GM19043 (cell line): ENCODE data around the gene TECTA.

Experiments used
- ATAC-seq: cut with Tn5 transposase; IDR thresholded peaks from one replicate; pipeline ENCODE4 v1.9.1; 2021; ENCODE audit warnings: low read depth; ENCODE audit not compliant: unreplicated experiment

TECTA gene

GRCh38 chr11:121100943-121101342, at the start of gene TECTA:
TECTA (plus strand) TSS chr11:121101243; CDS start chr11:121102666, 1,423 bp downstream.
- no peak for ATAC-seq

- ATAC-seq: no peak
Measured at GRCh38 chr11:121053244-121053643, 47.8 kb upstream of the TECTA start.

- ATAC-seq: no peak
Measured at GRCh38 chr11:121054266-121054665, 46.8 kb upstream of the TECTA start.

- no peak for ATAC-seq
Measured at GRCh38 chr11:121055076-121055475, 46.0 kb upstream of the TECTA start.

GRCh38 chr11:121057922-121058321, 43.1 kb upstream of the TECTA start:
- ATAC-seq: no peak

- ATAC-seq: no peak
Measured at GRCh38 chr11:121058941-121059340, 42.1 kb upstream of the TECTA start.

GRCh38 chr11:121059605-121060004, 41.4 kb upstream of the TECTA start:
- peak; percentile 99 for ATAC-seq

- ATAC-seq: no peak
Measured at GRCh38 chr11:121063728-121064127, 37.3 kb upstream of the TECTA start.

- no peak for ATAC-seq
Measured at GRCh38 chr11:121066623-121067022, 34.4 kb upstream of the TECTA start.

GRCh38 chr11:121067026-121067425, 34.0 kb upstream of the TECTA start:
- ATAC-seq: no peak

- ATAC-seq: no peak
Measured at GRCh38 chr11:121067453-121067852, 33.6 kb upstream of the TECTA start.

GRCh38 chr11:121067962-121068647, 32.9 kb upstream of the TECTA start:
- no peak for ATAC-seq

- ATAC-seq: no peak
Measured at GRCh38 chr11:121068787-121069186, 32.3 kb upstream of the TECTA start.

GRCh38 chr11:121070951-121071845, 29.8 kb upstream of the TECTA start:
- no peak for ATAC-seq

- no peak for ATAC-seq
Measured at GRCh38 chr11:121071846-121072450, 29.1 kb upstream of the TECTA start.

GRCh38 chr11:121081321-121081720, 19.7 kb upstream of the TECTA start:
- no peak for ATAC-seq

GRCh38 chr11:121082219-121082618, 18.8 kb upstream of the TECTA start:
- no peak for ATAC-seq

- ATAC-seq: no peak
Measured at GRCh38 chr11:121082670-121083069, 18.4 kb upstream of the TECTA start.

GRCh38 chr11:121086866-121087265, 14.2 kb upstream of the TECTA start:
- ATAC-seq: no peak

- no peak for ATAC-seq
Measured at GRCh38 chr11:121089566-121089965, 11.5 kb upstream of the TECTA start.

GRCh38 chr11:121090145-121090721, 10.8 kb upstream of the TECTA start:
- ATAC-seq: no peak
